ENCODE results near the gene SNAP47.
A peak's percentile ranks its signal among the peaks of the same experiment; 100 is the strongest.

Gene SNAP47

DNA sequence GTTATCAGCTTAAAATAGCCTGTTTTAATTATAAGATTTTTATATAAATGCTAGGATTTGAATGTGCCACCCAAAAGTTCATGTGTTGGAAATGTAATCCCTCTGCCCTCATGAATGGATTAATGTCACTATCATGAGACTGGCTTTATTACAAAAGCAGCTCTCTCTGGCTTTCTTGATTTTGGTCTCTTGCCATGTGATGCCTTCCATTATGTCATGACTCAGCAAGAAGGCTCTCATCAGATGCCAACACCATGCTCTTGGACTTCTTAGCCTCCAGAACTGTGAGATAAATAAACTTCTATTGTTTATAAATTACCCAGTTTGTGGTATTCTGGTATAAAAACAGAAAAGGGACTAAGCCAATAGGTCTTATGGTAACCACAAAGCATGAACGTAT is 73.3 kb downstream of the SNAP47 start:
- H3K4me3 ChIP-seq (ENCODE audit: control insufficient read depth, low read depth, low read length), result no peak overlapping the region
- TF ChIP-seq, protein P1, sequence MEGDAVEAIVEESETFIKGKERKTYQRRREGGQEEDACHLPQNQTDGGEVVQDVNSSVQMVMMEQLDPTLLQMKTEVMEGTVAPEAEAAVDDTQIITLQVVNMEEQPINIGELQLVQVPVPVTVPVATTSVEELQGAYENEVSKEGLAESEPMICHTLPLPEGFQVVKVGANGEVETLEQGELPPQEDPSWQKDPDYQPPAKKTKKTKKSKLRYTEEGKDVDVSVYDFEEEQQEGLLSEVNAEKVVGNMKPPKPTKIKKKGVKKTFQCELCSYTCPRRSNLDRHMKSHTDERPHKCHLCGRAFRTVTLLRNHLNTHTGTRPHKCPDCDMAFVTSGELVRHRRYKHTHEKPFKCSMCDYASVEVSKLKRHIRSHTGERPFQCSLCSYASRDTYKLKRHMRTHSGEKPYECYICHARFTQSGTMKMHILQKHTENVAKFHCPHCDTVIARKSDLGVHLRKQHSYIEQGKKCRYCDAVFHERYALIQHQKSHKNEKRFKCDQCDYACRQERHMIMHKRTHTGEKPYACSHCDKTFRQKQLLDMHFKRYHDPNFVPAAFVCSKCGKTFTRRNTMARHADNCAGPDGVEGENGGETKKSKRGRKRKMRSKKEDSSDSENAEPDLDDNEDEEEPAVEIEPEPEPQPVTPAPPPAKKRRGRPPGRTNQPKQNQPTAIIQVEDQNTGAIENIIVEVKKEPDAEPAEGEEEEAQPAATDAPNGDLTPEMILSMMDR (conservative IDR thresholded peaks at IDR 0.05; ENCODE audit: control insufficient read depth, insufficient read depth, low read depth, low read length), result no peak
- DNase-seq (ENCODE audit: low read depth), result peak; percentile 55

DNA sequence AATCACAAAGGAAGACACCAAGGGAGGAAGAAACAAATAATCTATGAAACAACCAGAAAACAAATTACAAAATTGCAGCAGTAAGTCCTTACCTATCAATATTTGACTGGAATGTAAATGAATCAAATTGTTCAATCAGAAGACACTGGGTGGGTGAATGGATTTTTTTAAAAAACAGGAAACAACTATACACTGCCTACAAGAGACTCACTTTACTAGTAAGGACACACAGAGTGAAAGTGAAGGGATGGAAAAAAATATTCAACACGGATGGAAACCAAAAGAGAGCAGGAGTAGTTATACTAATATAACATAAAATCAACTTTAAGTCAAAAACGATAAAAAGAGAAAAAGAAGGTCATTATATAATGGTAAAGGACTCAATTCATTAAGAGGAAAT is 73.8 kb downstream of the SNAP47 start:
- DNase-seq (ENCODE audit: low read depth), result no peak
- TF ChIP-seq, protein P1 (conservative IDR thresholded peaks at IDR 0.05; ENCODE audit: control insufficient read depth, insufficient read depth, low read depth, low read length), result no peak
- no peak overlapping the region for H3K4me3 ChIP-seq (ENCODE audit: control insufficient read depth, low read depth, low read length)

DNA sequence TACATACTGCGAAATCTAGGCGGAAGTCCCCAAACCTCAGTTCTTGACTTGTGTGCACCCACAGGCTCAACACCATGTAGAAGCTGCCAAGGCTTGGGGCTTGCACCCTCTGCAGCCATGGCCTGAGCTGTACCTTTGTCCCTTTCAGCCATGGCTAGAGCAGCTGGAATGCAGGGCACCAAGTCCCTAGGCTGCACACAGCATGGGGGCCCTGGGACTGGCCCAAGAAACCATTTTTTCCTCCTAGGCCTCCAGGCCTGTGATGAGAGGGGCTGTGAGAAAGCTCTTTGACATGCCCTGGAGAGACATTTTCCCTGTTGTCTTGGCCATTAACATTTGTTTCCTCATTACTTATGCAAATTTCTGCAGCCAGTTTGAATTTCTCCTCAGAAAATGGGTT is 78.7 kb downstream of the SNAP47 start:
- TF ChIP-seq, protein P1 (conservative IDR thresholded peaks at IDR 0.05; ENCODE audit: control insufficient read depth, insufficient read depth, low read depth, low read length), result no peak
- no peak for DNase-seq (ENCODE audit: low read depth)
- no peak overlapping the region for H3K4me3 ChIP-seq (ENCODE audit: control insufficient read depth, low read depth, low read length)

DNA sequence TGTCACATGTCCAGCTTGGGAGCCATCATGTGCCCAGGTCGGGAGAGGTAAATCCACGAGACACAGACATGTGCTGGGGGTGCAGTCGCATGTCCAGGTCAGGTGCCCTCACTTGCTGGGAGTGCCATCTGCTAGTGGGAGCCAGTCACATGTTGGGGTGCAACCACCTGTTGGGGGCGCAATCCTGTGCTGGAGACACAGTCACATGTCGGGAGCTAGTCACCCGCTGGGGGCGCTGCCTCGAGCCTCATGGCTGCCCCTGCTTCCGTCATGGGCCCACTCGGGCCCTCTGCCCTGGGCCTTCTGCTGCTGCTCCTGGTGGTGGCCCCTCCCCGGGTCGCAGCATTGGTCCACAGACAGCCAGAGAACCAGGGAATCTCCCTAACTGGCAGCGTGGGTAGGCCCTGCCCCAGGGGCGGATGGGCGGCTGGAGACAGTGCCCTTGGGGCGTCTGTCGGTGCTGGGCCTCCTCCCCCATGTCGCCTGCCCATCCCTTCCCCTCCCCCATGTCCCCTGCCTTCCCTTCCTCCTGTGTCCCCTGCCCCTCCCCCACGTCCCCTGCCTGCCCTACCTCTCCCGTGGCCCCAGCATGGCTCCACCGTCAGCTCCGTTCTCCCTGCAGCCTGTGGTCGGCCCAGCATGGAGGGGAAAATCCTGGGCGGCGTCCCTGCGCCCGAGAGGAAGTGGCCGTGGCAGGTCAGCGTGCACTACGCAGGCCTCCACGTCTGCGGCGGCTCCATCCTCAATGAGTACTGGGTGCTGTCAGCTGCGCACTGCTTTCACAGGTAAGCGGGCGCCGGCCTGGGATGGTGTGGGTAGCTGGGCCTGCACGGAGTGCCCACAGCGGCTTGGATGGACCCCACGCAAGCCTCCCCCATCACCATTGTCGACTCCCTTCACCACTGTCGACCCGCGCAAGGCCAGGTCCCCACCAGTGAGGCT is 80.5 kb downstream of the SNAP47 start, which contains the start of gene PRSS38:
Gene PRSS38, plus strand, starts transcription at position 208 of the 942 bp plus-strand sequence. Its CDS starts 42 bp downstream, at position 250.
- TF ChIP-seq, protein P1 (conservative IDR thresholded peaks at IDR 0.05; ENCODE audit: control insufficient read depth, insufficient read depth, low read depth, low read length), result no peak
- no peak for DNase-seq (ENCODE audit: low read depth)
- no peak within 1 kb of the TSS for H3K4me3 ChIP-seq (ENCODE audit: control insufficient read depth, low read depth, low read length)

DNA sequence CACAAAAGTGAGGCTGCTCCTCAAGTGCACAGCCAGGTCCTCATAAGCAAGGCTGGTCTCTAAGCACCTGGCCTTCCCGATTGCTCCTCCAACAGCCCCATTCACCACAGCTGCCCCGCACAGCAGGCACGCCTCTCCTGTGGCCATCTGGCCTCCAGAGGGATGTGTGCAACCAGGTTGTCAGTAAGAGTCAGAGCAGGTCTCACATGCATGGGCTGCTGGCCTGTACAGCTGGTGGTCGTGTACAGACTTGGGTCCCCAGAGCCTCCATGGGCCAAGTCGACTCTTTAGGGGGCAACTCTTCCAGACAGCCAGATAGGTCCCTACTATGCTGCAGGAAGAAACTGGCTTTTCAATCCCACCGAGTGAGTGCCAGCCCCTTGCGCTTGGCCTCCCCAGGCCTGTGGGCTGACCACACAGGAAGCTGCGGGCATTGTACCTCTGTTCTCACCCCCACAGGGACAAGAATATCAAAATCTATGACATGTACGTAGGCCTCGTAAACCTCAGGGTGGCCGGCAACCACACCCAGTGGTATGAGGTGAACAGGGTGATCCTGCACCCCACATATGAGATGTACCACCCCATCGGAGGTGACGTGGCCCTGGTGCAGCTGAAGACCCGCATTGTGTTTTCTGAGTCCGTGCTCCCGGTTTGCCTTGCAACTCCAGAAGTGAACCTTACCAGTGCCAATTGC is 81.7 kb downstream of the SNAP47 start:
- H3K4me3 ChIP-seq (ENCODE audit: control insufficient read depth, low read depth, low read length), result no peak overlapping the region
- DNase-seq (ENCODE audit: low read depth), result no peak
- TF ChIP-seq, protein P1 (conservative IDR thresholded peaks at IDR 0.05; ENCODE audit: control insufficient read depth, insufficient read depth, low read depth, low read length), result no peak

DNA sequence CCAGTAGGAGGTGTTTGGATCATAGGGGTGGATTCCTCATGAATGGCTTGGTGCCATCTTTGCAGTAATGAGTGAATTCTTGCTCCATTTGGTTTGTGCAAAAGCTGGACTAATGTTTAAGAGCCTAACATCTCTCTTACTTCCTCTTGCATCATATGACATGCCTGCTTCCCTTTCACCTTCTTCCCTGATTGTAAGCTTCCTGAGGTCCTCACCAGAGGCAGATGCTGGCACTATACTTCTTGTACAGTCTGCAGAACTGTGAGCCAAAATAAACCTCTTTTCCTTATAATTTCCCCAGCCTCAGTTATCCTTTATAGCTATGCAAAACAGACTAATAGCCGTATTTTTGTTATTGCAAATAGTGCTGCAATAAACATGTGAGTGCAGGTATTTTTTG is 88.3 kb downstream of the SNAP47 start:
- no peak overlapping the region for H3K4me3 ChIP-seq (ENCODE audit: control insufficient read depth, low read depth, low read length)
- TF ChIP-seq, protein P1 (conservative IDR thresholded peaks at IDR 0.05; ENCODE audit: control insufficient read depth, insufficient read depth, low read depth, low read length), result no peak
- no peak for DNase-seq (ENCODE audit: low read depth)
